Hepatocyte (in vitro differentiated cells): ENCODE data around the gene VPS8. TPM values are rescaled to one million over a fixed set of nuclear protein-coding genes. Genes with fewer than 3 reads are reported as not detected.

ENCODE experiments used
- DNase-seq: peaks from one replicate; pipeline ENCODE4 v3.0.0-alpha.2; 2016; ENCODE audit warnings: low spot score
- H2AFZ ChIP-seq: fragments of 200-600 bp; sonication (generic); 2 replicates; pipeline ENCODE4 v1.6.0; 2016; ENCODE audit warnings: antibody characterized with exemption, mild to moderate bottlenecking
- H3K27ac ChIP-seq: fragments of 200-600 bp; sonication (generic); 2 replicates; pipeline ENCODE4 v1.5.1; 2016; ENCODE audit warnings: mild to moderate bottlenecking
- H3K27me3 ChIP-seq: fragments of 200-600 bp; sonication (generic); 2 replicates; pipeline ENCODE4 v1.6.1; 2016
- H3K36me3 ChIP-seq: fragments of 200-600 bp; sonication (generic); replicated peaks from 2 replicates; pipeline ENCODE4 v1.5.1; 2016; ENCODE audit warnings: low read depth; ENCODE audit not compliant: insufficient read depth
- H3K4me1 ChIP-seq: fragments of 200-600 bp; sonication (generic); 2 replicates; pipeline ENCODE4 v1.5.1; 2016; ENCODE audit warnings: mild to moderate bottlenecking, moderate library complexity; ENCODE audit not compliant: insufficient read depth
- H3K4me2 ChIP-seq: fragments of 200-600 bp; sonication (generic); 2 replicates; pipeline ENCODE4 v1.6.0; 2016
- H3K4me3 ChIP-seq: fragments of 200-600 bp; sonication (generic); 2 replicates; pipeline ENCODE4 v1.5.1; 2016; ENCODE audit warnings: mild to moderate bottlenecking
- H3K79me2 ChIP-seq: fragments of 200-600 bp; sonication (generic); 2 replicates; pipeline ENCODE4 v1.6.0; 2017; ENCODE audit warnings: mild to moderate bottlenecking
- H3K9me2 ChIP-seq: fragments of 200-600 bp; sonication (generic); replicated peaks from 2 replicates; pipeline ENCODE4 v1.6.0; 2017; ENCODE audit warnings: mild to moderate bottlenecking; ENCODE audit not compliant: insufficient read depth
- H3K9me3 ChIP-seq: fragments of 200-600 bp; sonication (generic); 2 replicates; pipeline ENCODE4 v1.5.1; 2016; ENCODE audit warnings: low read depth, mild to moderate bottlenecking
- H4K20me1 ChIP-seq: fragments of 200-600 bp; sonication (generic); 2 replicates; pipeline ENCODE4 v1.6.0; 2016; ENCODE audit warnings: mild to moderate bottlenecking; ENCODE audit not compliant: insufficient read depth, poor library complexity, severe bottlenecking
- EZH2 ChIP-seq: fragments of 200-600 bp; sonication (generic); IDR thresholded peaks from 2 replicates; pipeline ENCODE4 v1.6.1; 2016; ENCODE audit warnings: antibody characterized with exemption, mild to moderate bottlenecking, borderline replicate concordance
- EZH2phosphoT487 ChIP-seq: fragments of 200-600 bp; sonication (generic); IDR thresholded peaks from one replicate; pipeline ENCODE4 v1.6.1; 2018; ENCODE audit warnings: antibody characterized with exemption, mild to moderate bottlenecking, low read depth, moderate library complexity; ENCODE audit not compliant: unreplicated experiment, severe bottlenecking
- WGBS: methylation state at CpG from one replicate; pipeline ENCODE4 v1.1.6; 2016; ENCODE audit warnings: low lambda C conversion rate; ENCODE audit errors: missing lambda C conversion rate; 5-methylcytosine and 5-hydroxymethylcytosine counted together
- polyA plus RNA-seq: library from polyadenylated mRNA; unstranded; fragments of >200 nt; fragmentation: Nextera tagmentation; extraction: Ambion mirVana; gene quantifications from 2 replicates; pipeline ENCODE4 v1.2.1, GENCODE V29; 2016
- total RNA-seq: library from RNA; depleted of rRNA; stranded (reverse); fragments of >200 nt; gene quantifications from 2 replicates; pipeline ENCODE4 v1.2.3, GENCODE V29; 2014
- TF ChIP-seq, protein P1 (sequence below): fragments of 200-600 bp; sonication (generic); IDR thresholded peaks from 2 replicates; pipeline ENCODE4 v1.5.1; 2016; ENCODE audit warnings: antibody characterized with exemption, mild to moderate bottlenecking; ENCODE audit not compliant: poor library complexity

VPS8 gene
- total and polyA plus RNA-seq, 2 experiments from 2014 or later = 20.5 to 61.9 TPM

DNA sequence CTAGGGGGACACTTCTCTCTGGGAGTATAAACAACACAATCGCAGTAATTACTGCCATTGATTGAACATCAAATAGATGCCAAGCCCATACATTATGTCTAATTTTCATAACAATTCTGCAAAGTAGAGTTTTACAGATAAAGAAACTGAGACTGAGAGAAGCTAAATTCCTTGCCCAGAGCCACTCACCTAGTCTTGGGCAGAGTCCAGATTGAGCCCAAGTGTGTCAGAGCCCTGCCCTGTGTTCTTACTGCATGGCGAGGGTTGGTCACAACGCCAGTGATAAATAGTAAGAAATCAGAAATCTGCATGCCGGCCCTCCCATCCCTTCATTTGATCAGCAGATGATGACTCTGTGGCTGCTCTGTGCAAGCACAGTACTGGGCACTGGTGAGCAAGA lies 234.6 kb downstream of the VPS8 start:
- no peaks in the 10 kb centered on the region for H3K27me3 ChIP-seq
- H2AFZ ChIP-seq = no peak overlapping the region
- TF ChIP-seq, protein P1, sequence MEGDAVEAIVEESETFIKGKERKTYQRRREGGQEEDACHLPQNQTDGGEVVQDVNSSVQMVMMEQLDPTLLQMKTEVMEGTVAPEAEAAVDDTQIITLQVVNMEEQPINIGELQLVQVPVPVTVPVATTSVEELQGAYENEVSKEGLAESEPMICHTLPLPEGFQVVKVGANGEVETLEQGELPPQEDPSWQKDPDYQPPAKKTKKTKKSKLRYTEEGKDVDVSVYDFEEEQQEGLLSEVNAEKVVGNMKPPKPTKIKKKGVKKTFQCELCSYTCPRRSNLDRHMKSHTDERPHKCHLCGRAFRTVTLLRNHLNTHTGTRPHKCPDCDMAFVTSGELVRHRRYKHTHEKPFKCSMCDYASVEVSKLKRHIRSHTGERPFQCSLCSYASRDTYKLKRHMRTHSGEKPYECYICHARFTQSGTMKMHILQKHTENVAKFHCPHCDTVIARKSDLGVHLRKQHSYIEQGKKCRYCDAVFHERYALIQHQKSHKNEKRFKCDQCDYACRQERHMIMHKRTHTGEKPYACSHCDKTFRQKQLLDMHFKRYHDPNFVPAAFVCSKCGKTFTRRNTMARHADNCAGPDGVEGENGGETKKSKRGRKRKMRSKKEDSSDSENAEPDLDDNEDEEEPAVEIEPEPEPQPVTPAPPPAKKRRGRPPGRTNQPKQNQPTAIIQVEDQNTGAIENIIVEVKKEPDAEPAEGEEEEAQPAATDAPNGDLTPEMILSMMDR = no peak
- no peak for TF ChIP-seq EZH2
- TF ChIP-seq EZH2phosphoT487 = no peak
- H3K27ac ChIP-seq = no peak overlapping the region
- DNase-seq = no peak
- H3K4me2 ChIP-seq = no peak overlapping the region
- H3K4me1 ChIP-seq = no peaks in the 10 kb centered on the region
- H4K20me1 ChIP-seq = no peaks in the 10 kb centered on the region
- WGBS = 94% methylated on average over 4 of the region's 4 CpGs
- no peaks in the 10 kb centered on the region for H3K9me3 ChIP-seq
- H3K36me3 ChIP-seq = no peaks in the 10 kb centered on the region
- no peaks in the 10 kb centered on the region for H3K79me2 ChIP-seq
- H3K4me3 ChIP-seq = no peak overlapping the region
- H3K9me2 ChIP-seq = no peaks in the 10 kb centered on the region

DNA sequence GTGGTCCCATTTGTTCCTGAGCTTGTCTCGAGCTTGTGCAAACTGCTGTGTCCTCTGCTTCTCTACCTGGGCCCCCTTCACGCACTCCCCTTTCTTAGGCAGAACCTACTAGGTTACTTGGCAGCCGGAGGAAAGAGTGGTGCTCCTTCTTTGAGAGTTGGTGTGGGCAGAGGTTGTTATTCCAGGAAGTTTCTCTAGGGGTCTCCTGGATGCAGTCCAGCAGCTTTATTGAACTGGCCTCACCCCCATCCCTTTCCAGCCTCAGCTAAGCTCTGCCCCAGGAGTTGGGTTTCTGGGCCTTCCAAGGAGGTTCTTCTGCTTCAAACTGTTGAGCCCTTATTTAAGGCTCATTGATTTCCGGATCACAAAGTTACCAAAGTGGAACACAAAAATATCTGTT lies 237.7 kb downstream of the VPS8 start:
- no peaks in the 10 kb centered on the region for H3K36me3 ChIP-seq
- no peak overlapping the region for H2AFZ ChIP-seq
- no peak for DNase-seq
- H3K9me3 ChIP-seq = no peaks in the 10 kb centered on the region
- WGBS = 93% methylated on average over 4 of the region's 4 CpGs
- H3K9me2 ChIP-seq = no peaks in the 10 kb centered on the region
- H3K27me3 ChIP-seq = no peaks in the 10 kb centered on the region
- H3K4me2 ChIP-seq = no peak overlapping the region
- H3K27ac ChIP-seq = no peak overlapping the region
- H3K79me2 ChIP-seq = no peaks in the 10 kb centered on the region
- TF ChIP-seq EZH2phosphoT487 (no peak), EZH2 (no peak)
- TF ChIP-seq, protein P1 = no peak
- no peaks in the 10 kb centered on the region for H3K4me1 ChIP-seq
- no peaks in the 10 kb centered on the region for H4K20me1 ChIP-seq
- no peak overlapping the region for H3K4me3 ChIP-seq

DNA sequence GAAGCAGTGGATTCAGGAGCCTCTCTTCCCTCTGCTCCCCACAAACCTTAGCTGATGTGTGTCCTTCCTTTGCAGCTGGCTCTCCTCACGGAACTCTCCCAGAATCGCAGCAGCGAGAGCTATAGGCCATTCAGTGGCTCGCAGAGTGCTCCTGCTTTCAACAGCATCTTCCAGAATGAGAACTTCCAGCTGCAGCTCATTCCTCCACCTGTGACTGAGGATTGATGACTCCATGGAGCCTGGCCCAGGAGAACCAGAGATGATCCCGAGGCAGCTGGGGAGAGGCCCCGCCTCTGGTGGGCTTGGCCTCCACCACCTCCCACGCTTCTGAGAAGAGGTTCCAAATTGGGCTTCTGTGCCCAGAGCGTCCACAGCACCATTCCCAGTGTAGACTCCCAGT lies 239.8 kb downstream of the VPS8 start:
- no peak overlapping the region for H2AFZ ChIP-seq
- no peaks in the 10 kb centered on the region for H3K9me2 ChIP-seq
- no peaks in the 10 kb centered on the region for H3K27me3 ChIP-seq
- H3K9me3 ChIP-seq = no peaks in the 10 kb centered on the region
- H3K36me3 ChIP-seq = no peaks in the 10 kb centered on the region
- no peak overlapping the region for H3K4me3 ChIP-seq
- H3K4me2 ChIP-seq = no peak overlapping the region
- no peaks in the 10 kb centered on the region for H4K20me1 ChIP-seq
- no peak overlapping the region for H3K27ac ChIP-seq
- 89% methylated on average over 8 of the region's 8 CpGs for WGBS
- no peaks in the 10 kb centered on the region for H3K79me2 ChIP-seq
- H3K4me1 ChIP-seq = no peaks in the 10 kb centered on the region
- DNase-seq = no peak
- TF ChIP-seq EZH2phosphoT487 (no peak), EZH2 (no peak)
- TF ChIP-seq, protein P1 = no peak

DNA sequence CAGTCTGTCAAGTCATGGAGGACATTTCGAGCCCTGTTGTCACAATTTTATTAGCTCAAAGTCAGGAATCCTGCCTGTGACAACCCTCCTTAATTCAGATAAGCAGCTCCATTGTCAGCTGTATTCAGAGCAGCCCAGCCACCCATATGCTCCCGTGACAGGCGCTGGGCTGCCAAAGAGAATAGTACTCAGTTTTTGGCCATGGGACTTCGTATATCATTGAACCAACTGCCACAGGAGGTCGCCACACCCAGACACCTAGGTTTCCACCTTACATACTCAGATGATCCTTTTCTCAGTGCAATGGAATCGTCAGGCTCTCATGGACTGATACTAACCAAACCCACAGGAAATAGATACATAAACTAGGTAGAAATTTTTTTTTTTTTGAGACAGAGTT lies 240.7 kb downstream of the VPS8 start:
- H3K27me3 ChIP-seq = no peaks in the 10 kb centered on the region
- H3K36me3 ChIP-seq = no peaks in the 10 kb centered on the region
- TF ChIP-seq, protein P1 = no peak
- no peak for TF ChIP-seq EZH2phosphoT487
- no peak for TF ChIP-seq EZH2
- H3K9me3 ChIP-seq = no peaks in the 10 kb centered on the region
- no peak overlapping the region for H3K4me3 ChIP-seq
- 93% methylated on average over 6 of the region's 6 CpGs for WGBS
- no peaks in the 10 kb centered on the region for H3K4me1 ChIP-seq
- H3K4me2 ChIP-seq = no peak overlapping the region
- H2AFZ ChIP-seq = no peak overlapping the region
- no peaks in the 10 kb centered on the region for H4K20me1 ChIP-seq
- no peaks in the 10 kb centered on the region for H3K9me2 ChIP-seq
- H3K79me2 ChIP-seq = no peaks in the 10 kb centered on the region
- H3K27ac ChIP-seq = no peak overlapping the region
- DNase-seq = no peak
